GM15510 (cell line): ENCODE results near the gene SLC34A1.
A peak's percentile ranks its signal among the peaks of the same experiment; 100 is the strongest.

Source experiments
- POLR2A ChIP-seq: IDR thresholded peaks from 3 replicates; pipeline ENCODE4 v1.6.1; 2011; ENCODE audit warnings: borderline replicate concordance; ENCODE audit not compliant: insufficient read length; ENCODE audit errors: extremely low read depth

SLC34A1 gene

GRCh38 chr5:177353093-177353492, 31.1 kb upstream of the SLC34A1 start:
- no peak for TF ChIP-seq POLR2A

- no peak for TF ChIP-seq POLR2A
Measured at GRCh38 chr5:177354256-177354655, 30.0 kb upstream of the SLC34A1 start.

GRCh38 chr5:177354711-177355110, 29.5 kb upstream of the SLC34A1 start:
- TF ChIP-seq POLR2A = no peak

GRCh38 chr5:177355162-177355867, 28.9 kb upstream of the SLC34A1 start:
- no peak for TF ChIP-seq POLR2A

GRCh38 chr5:177355868-177356168, 28.4 kb upstream of the SLC34A1 start:
- TF ChIP-seq POLR2A = no peak

- TF ChIP-seq POLR2A = no peak
Measured at GRCh38 chr5:177356746-177357145, 27.5 kb upstream of the SLC34A1 start.

- no peak for TF ChIP-seq POLR2A
Measured at GRCh38 chr5:177357146-177357458, 27.1 kb upstream of the SLC34A1 start.

- peak; percentile 73 for TF ChIP-seq POLR2A
Measured at GRCh38 chr5:177357459-177358351, 26.5 kb upstream of the SLC34A1 start, which contains the start of gene RGS14. Gene RGS14, plus strand, starts transcription at chr5:177357924. Its CDS starts 101 bp downstream, at chr5:177358025.

- TF ChIP-seq POLR2A = no peak
Measured at GRCh38 chr5:177358370-177358819, 25.8 kb upstream of the SLC34A1 start.

- TF ChIP-seq POLR2A = no peak
Measured at GRCh38 chr5:177359451-177359851, 24.8 kb upstream of the SLC34A1 start.

GRCh38 chr5:177359860-177360259, 24.4 kb upstream of the SLC34A1 start:
- no peak for TF ChIP-seq POLR2A

- no peak for TF ChIP-seq POLR2A
Measured at GRCh38 chr5:177361418-177362291, 22.6 kb upstream of the SLC34A1 start.

- no peak for TF ChIP-seq POLR2A
Measured at GRCh38 chr5:177362292-177362609, 22.0 kb upstream of the SLC34A1 start.

GRCh38 chr5:177362610-177363507, 21.4 kb upstream of the SLC34A1 start:
- peak; percentile 41 for TF ChIP-seq POLR2A
